ENCODE measurements around the gene ITGB2.

- TF ChIP-seq CTCF (IDR thresholded peaks at IDR 0.05) (no peak), POLR2AphosphoS5 (IDR thresholded peaks at IDR 0.05; ENCODE audit: low read depth, low read length) (no peak), REST (IDR thresholded peaks at IDR 0.05; ENCODE audit: low read depth, low read length) (no peak), SIN3A (IDR thresholded peaks at IDR 0.05; ENCODE audit: borderline replicate concordance, low read depth, low read length) (no peak), EP300 (IDR thresholded peaks at IDR 0.05; ENCODE audit: borderline replicate concordance in 1 of 2, low read depth in 1 of 2, low read length in 1 of 2) (no peak), FOXM1 (IDR thresholded peaks at IDR 0.05; ENCODE audit: low read depth) (no peak), MAX (IDR thresholded peaks at IDR 0.05; ENCODE audit: low read depth) (no peak), MXI1 (IDR thresholded peaks at IDR 0.05; ENCODE audit: low read depth, low read length) (no peak), RFX5 (IDR thresholded peaks at IDR 0.05; ENCODE audit: low read length) (no peak)
These were observed 21.6 kb downstream of the ITGB2 start for GRCh38 chr21:44898851-44899767.
